Aorta (tissue), 5 donors: Measurements from ENCODE around the gene SPACDR. TPM values are rescaled to one million over a fixed set of nuclear protein-coding genes. Genes with fewer than 3 reads are reported as not detected.

Experiments
- ATAC-seq: fragments of 200-7000 bp; cut with Tn5 transposase; one replicate; pipeline ENCODE4 v1.9.1; 2022; ENCODE audit warnings: moderate library complexity; ENCODE audit not compliant: low FRiP score
- DNase-seq, 2 donors: peaks; one replicate each; pipeline ENCODE4 v3.0.0-alpha.2; 2020
- H3K27ac ChIP-seq, 2 donors: one replicate each; pipeline ENCODE4 v1.5.1; 2013; ENCODE audit warnings: low read length in 2 of 2, mild to moderate bottlenecking in 2 of 2, moderate library complexity in 2 of 2, control low read depth in 1 of 2, inconsistent platforms in 1 of 2, low read depth in 1 of 2
- H3K27me3 ChIP-seq, 2 donors: one replicate each; pipeline ENCODE4 v1.6.1; 2013; ENCODE audit warnings: control low read depth in 1 of 2, low read length in 1 of 2, mild to moderate bottlenecking in 1 of 2, moderate library complexity in 1 of 2; ENCODE audit not compliant: insufficient read depth in 2 of 2, control insufficient read depth in 1 of 2
- H3K36me3 ChIP-seq, 2 donors: one replicate each; pipeline ENCODE4 v1.6.1; 2013; ENCODE audit warnings: control low read depth in 1 of 2, low read length in 1 of 2, mild to moderate bottlenecking in 1 of 2; ENCODE audit not compliant: insufficient read depth in 2 of 2, control insufficient read depth in 1 of 2
- H3K4me1 ChIP-seq, 2 donors: one replicate each; pipeline ENCODE4 v1.6.1; 2013; ENCODE audit warnings: low read length in 2 of 2, control low read depth in 1 of 2, mild to moderate bottlenecking in 1 of 2, moderate library complexity in 1 of 2; ENCODE audit not compliant: insufficient read depth in 2 of 2, control insufficient read depth in 1 of 2
- H3K4me3 ChIP-seq, 2 donors: one replicate each; pipeline ENCODE4 v1.5.1; 2013; ENCODE audit warnings: low read length in 2 of 2, control low read depth in 1 of 2, mild to moderate bottlenecking in 1 of 2
- H3K9me3 ChIP-seq: one replicate; pipeline ENCODE4 v1.6.1; 2013; ENCODE audit warnings: mild to moderate bottlenecking, low read length; ENCODE audit not compliant: control insufficient read depth
- WGBS, 2 donors: extraction: QIAGEN DNeasy Blood & Tissue Kit; methylation state at CpG; one replicate each; pipeline ENCODE4 v1.1.7; 2013; 5-methylcytosine and 5-hydroxymethylcytosine counted together
- intact Hi-C, 2 donors: fragments of 100-400 bp; cut with DNase I; formaldehyde crosslinking; loops; one replicate each; pipeline versions ENCODE4 v1.14.2 to v1.15.0; 2022
- polyA plus RNA-seq, 2 donors: library from polyadenylated mRNA; stranded (reverse); fragments of 200-250 nt; gene quantifications; one replicate each; pipeline ENCODE4 v1.2.3, GENCODE V29; 2013
- total RNA-seq, 2 donors: library from RNA; stranded (reverse); fragmentation: NEBNext Ultra II Directional; extraction: Animal tissue kit (Norgen Biotek cat#: 25700); gene quantifications; one replicate each; pipeline ENCODE4 v1.2.1, GENCODE V29; 2021
- donor health status: healthy with polysubstance abuse.
- donor health status: Bipolar disorder and iron deficiency.
- donor health status: DM: no; HTN: no; CAD: no.
- donor health status: DM: no; HTN: no; CAD: no.
- donor health status: DM: yes; HTN: yes; CAD: no.

Gene SPACDR
- total and polyA plus RNA-seq, 4 donors: 0.31 to 2.0 (median 1.0) TPM; not detected in 1

DNA sequence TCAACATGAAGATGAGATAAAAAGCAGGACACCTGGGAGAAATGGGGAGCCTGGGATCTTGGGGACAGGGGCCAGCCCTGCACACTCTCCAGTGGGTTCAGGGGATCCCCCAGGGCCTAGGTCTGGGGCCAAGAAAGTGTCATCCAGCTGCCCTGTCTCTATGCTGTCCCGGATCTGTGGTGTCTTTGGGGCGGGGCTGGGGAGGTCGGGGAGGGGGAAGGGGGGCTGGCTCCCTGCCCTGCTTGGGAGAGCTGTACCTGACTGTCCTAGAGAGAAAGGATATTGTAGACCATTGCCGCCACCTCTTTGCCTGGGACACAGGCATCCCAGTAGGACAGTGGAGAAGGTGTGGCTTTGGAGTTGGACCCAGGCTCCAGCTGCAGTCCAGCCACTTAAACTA lies 7.0 kb upstream of the SPACDR start:
- Histone ChIP-seq H3K27ac (no peak overlapping the region), H3K36me3 (no peaks in the 10 kb centered on the region), H3K4me1 (no peaks in the 10 kb centered on the region), H3K27me3 (no peaks in the 10 kb centered on the region), H3K4me3 (no peak overlapping the region), H3K9me3 (no peaks in the 10 kb centered on the region)
- intact Hi-C loops: loop anchor here in 1 of 2 donors (10.0 kb wide), 1 partner anchor 384 kb away; the partner anchor contains the start of gene SLC12A9
- DNase-seq: no peak
- 56 to 59% methylated on average over 4 of the region's 4 CpGs for WGBS, 2 donors
- ATAC-seq: no peak

- ATAC-seq (peak; percentile 91), DNase-seq (peak; percentile 91 to 97)
- Histone ChIP-seq H3K4me3 (no peak overlapping the region), H3K4me1 (no peaks in the 10 kb centered on the region), H3K27ac (no peak overlapping the region), H3K9me3 (no peaks in the 10 kb centered on the region), H3K36me3 (no peaks in the 10 kb centered on the region), H3K27me3 (no peaks in the 10 kb centered on the region)
- WGBS, 2 donors: 30 to 37% methylated on average over 12 to 13 of the region's 13 CpGs
- intact Hi-C loops: loop anchor here (1.0 to 10.0 kb wide), 5 partner anchors 14 to 385 kb away; partner anchors contain the start of genes GIGYF1 (in 2 of the 2), EPO (in 1 of the 2), NYAP1 (in 1 of the 2) and SLC12A9 (in 1 of the 2)
Observed at GRCh38 chr7:100469227-100470044, 5.4 kb upstream of the SPACDR start.

GRCh38 chr7:100467638-100468373 lies 3.7 kb upstream of the SPACDR start:
- Histone ChIP-seq H3K36me3 (no peaks in the 10 kb centered on the region), H3K9me3 (no peaks in the 10 kb centered on the region), H3K27me3 (no peaks in the 10 kb centered on the region), H3K4me3 (no peak overlapping the region), H3K27ac (no peak overlapping the region), H3K4me1 (no peaks in the 10 kb centered on the region)
- DNase-seq (no peak), ATAC-seq (no peak)
- WGBS, 2 donors: 46 to 51% methylated on average over 21 to 22 of the region's 22 CpGs
- intact Hi-C loops: loop anchor here (2.0 to 10.0 kb wide), 3 partner anchors 91 to 257 kb away; partner anchors contain the start of genes GIGYF1 (in 2 of the 2) and EPO (in 1 of the 2)

DNA sequence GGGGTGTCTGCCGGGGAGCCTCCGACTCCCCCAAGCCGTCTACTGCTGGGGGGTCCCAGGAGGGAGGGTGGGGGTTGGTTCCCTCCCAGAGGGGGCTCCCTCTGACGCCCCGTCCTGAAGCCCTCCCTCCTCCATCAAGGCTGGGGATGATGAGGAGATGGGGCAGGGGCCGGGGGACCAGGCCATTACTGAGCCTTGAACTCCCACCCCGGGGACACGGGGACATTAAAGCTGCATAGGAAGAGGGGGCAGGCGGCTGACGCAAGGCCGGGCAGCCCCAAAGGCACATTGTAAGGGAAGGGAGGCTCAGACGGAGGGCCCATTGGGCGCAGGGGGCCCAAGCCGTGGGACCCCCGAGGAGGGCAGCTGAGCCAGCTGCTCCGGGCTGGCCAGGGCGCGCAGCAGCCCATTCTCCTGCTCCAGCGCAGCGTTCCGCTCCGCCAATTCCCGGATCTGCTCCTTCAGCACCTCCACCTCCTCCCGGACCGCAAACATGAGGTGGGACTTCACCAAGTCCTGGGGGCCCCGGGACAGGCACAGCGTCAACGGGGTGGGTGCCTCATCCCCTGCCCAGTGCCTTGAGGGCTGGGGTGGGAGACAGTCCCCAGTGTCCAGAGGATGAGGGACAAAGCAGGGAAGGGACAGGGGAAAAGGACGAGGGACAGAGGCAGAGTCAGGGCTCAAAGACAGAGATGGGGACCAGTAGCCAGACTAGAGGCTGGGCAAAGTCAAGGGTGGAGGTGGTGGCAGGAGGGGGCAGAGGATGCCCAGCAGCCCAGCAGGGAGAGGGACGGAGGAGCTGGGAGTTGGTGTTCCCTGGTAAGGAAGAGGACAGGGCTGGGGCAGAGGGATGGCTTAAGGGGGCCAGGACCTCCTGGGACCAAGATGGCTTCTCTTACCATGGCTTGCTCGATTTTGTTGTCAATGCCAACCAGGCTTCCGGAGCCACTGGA lies 2.9 kb upstream of the SPACDR start:
- no peak overlapping the region for H3K27ac ChIP-seq
- H3K27me3 ChIP-seq: no peaks in the 10 kb centered on the region
- WGBS, 2 donors: 69% methylated on average over 27 to 32 of the region's 32 CpGs
- no peaks in the 10 kb centered on the region for H3K4me1 ChIP-seq
- DNase-seq (peak in 1 of 2 donors; percentile 73), ATAC-seq (peak; percentile 1)
- no peaks in the 10 kb centered on the region for H3K9me3 ChIP-seq
- intact Hi-C loops: loop anchor here (2.0 to 10.0 kb wide), 3 partner anchors 92 to 258 kb away; partner anchors contain the start of genes GIGYF1 (in 2 of the 2) and EPO (in 1 of the 2)
- no peaks in the 10 kb centered on the region for H3K36me3 ChIP-seq
- no peak overlapping the region for H3K4me3 ChIP-seq

DNA sequence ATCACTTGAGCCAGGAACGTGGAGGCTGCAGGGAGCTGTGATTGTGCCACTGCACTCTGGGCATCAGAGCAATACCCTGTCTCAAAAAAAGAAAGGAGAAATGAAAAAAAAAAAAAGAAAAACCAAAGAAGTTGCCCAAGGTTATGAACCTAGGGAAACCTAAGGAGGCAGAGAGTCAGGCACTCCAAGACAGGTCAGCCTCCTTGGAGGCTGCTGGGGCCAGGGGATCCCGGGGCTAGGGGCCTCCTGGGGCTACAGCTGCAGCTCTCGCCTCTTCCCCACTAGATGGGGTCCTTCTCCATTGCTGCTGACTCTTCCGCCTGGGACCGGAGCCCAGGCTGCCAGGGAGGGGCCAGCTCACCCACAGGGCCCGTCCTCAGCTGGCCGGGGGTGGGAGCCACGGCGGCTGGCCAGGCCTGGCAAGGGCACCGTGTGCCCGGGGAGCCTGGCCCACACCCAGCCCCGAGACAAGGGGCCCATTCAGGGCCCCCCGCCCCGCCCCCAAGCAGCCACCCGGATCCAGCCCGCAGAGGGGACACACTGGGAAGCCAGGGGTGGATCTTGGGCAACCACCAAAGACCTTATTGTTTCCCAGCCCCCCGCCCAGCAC lies 1.7 kb upstream of the SPACDR start:
- Histone ChIP-seq H3K4me1 (no peaks in the 10 kb centered on the region), H3K36me3 (no peaks in the 10 kb centered on the region), H3K27me3 (no peaks in the 10 kb centered on the region), H3K27ac (no peak overlapping the region), H3K4me3 (no peak overlapping the region), H3K9me3 (no peaks in the 10 kb centered on the region)
- 0 to 2% methylated on average over 10 to 17 of the region's 17 CpGs for WGBS, 2 donors
- intact Hi-C loops: loop anchor here (2.0 to 10.0 kb wide), 3 partner anchors 93 to 259 kb away; partner anchors contain the start of genes GIGYF1 (in 2 of the 2) and EPO (in 1 of the 2)
- peak; percentile 87 for ATAC-seq
- DNase-seq: peak; percentile 83 to 91

DNA sequence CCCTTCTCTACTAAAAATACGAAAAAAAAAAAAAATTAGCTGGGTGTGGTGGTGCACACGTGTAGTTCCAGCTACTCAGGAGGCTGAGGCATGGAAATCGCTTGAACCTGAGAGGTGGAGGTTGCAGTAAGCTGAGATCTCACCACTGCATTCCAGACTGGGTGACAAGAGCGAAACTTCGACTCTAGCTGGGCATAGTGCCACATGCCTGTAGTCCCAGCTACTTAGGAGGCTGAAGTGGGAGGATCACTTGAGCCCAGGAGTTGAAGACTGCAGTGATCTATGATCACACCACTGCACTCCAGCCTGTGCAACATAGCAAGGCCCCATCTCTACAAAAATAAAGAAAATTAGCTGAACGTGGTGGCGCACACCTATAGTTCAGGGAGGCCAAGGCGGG lies 1.2 kb upstream of the SPACDR start:
- H3K4me3 ChIP-seq: no peak overlapping the region
- no peak overlapping the region for H3K27ac ChIP-seq
- intact Hi-C loops: loop anchor here (5.0 to 10.0 kb wide), 2 partner anchors 227 to 260 kb away; partner anchors contain the start of genes GIGYF1 (in 2 of the 2) and EPO (in 1 of the 2)
- ATAC-seq (no peak), DNase-seq (no peak)
- WGBS, 2 donors: 49 to 50% methylated on average over 8 of the region's 8 CpGs
- no peaks in the 10 kb centered on the region for H3K9me3 ChIP-seq
- H3K4me1 ChIP-seq: no peaks in the 10 kb centered on the region
- H3K27me3 ChIP-seq: no peaks in the 10 kb centered on the region
- no peaks in the 10 kb centered on the region for H3K36me3 ChIP-seq

- DNase-seq: no peak
- H3K9me3 ChIP-seq: no peaks in the 10 kb centered on the region
- H3K36me3 ChIP-seq: no peaks in the 10 kb centered on the region
- ATAC-seq: no peak
- H3K4me3 ChIP-seq: no peak overlapping the region
- no peaks in the 10 kb centered on the region for H3K27me3 ChIP-seq
- WGBS, 2 donors: 97 to 98% methylated on average over 2 of the region's 2 CpGs
- no peaks in the 10 kb centered on the region for H3K4me1 ChIP-seq
- intact Hi-C loops: loop anchor here (5.0 to 10.0 kb wide), 2 partner anchors 228 to 260 kb away; partner anchors contain the start of genes GIGYF1 (in 2 of the 2) and EPO (in 1 of the 2)
- H3K27ac ChIP-seq: no peak overlapping the region
Observed at GRCh38 chr7:100464791-100465190, 731 bp upstream of the SPACDR start.
